Activated CD4-positive, alpha-beta T cell treated with anti-CD3 and anti-CD28 coated beads, Interleukin-2, amount 50 U/mL, for 4 hours (primary cell): Measurements from ENCODE around the gene MTHFSD.

Experiments
- DNase-seq, 2 experiments: peaks; one replicate each; pipeline ENCODE4 v3.0.0-alpha.2; 2020

MTHFSD gene

DNA sequence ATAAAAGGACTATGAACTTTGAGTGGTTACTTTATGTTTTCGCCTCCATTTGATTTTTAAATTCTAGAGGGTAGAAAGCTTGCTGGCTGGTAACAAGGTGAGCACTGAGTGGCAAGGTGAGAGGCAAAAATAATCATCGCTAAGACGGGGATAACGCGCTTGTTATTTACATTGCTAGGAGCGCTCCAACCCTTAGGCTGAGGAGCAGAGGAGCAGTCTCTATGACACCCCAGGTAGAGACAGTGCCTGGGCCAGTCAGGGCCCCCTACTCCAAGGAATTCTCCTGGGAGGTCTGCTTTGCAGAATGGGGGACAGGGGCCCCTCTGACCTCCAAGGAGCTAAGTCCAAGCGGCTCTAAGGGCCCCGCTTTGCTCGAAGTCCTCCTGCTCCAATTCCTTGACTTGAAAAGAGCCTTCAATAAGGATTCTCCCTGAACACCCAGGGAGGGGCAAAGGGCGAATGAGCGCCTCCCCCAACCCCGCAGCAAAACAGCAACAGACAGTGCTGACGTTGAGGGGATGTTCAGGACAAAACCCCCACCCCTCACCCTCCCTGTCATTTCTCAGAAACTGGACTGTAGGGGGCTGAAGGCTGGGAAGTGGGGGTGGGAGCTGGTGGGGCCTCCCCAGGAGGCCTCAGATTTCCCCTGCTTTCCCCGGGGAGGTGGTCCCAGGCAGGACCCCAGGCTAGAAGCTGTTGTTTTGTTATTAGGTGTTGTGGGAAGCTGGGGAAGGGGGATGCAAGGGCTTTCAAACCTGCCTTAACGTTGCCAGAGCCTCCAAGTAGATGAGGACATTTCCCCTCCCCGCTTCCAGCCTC lies 54.9 kb downstream of the MTHFSD start:
- DNase-seq = no peak

DNA sequence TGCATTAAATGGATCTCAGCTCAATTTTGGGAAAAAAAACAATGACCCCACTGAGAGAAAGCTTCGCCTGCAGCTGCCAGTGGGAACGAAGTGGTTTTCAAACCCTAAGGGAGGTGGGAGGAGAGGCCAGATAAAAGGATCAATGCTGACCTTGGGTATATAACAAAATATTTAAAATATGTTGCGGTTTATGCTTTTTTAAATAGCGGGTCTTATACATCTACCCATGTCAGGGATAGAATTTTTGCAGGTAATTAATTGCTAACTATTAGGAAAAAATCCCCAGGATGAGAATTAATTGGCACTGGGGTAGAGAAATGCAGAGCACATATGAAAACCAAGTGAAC lies 55.6 kb downstream of the MTHFSD start:
- DNase-seq = no peak

DNA sequence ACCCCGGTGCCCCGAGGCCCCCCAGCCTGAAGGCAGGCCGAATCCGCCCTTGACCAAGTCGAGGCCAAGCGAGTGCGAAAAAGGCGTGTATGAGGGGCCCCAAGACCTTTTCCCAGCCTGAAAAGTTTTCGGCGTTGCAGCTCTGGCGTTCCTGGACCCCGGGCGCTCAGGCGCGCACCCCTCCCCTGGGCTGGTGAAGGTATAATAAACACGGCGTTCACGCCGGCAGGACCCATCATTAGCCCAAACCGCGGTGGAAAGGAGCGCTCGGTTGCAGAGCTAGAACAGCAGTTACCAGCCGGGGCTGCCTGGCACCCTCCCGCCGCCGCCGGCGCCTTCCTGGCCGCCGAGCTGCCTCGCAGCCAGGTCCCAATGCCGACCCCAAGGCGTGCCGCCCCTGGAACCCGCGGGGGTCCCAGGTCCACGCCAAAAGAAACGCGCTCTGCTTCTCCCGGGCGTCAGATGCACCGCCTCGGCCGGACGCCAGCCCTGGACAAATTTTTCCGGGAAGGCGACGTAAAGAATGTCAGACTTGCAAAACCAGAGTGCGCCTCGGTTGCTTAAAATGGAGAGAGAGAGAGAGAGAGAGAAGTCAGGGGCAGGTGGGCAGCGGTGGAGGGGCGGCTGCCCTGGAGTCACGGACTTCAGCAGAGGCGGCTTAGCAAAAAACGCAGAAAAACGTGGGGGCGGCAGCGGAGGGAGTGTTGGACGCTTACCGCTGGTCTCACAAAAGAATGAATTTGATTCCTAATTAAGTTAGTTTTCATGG lies 56.2 kb downstream of the MTHFSD start:
- DNase-seq = no peak

DNA sequence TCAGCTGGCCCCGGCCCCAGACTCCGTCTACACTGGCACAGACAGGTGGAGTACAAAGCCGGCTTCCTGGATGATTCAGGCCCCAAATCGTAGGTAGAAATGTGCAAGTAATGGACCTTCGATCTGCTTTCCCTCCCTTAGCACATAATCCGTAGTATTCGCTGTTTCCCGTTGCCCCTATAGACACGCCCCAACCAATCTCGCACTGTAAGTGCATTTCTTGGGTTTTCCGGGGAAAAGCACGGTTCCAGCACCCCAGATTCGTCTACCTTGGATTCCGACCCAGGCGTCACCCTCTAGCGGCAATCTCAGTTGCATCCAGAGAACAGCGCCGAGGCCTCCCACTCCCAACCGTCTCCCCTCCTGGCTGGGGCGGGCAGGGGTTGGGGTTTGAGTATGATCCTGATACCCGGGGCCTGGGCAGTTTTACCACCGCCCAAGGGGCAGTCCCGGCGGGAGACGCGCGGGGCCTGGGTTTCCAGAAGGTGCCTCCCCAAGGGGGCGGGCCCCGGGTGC lies 56.8 kb downstream of the MTHFSD start:
- DNase-seq = no peak

DNA sequence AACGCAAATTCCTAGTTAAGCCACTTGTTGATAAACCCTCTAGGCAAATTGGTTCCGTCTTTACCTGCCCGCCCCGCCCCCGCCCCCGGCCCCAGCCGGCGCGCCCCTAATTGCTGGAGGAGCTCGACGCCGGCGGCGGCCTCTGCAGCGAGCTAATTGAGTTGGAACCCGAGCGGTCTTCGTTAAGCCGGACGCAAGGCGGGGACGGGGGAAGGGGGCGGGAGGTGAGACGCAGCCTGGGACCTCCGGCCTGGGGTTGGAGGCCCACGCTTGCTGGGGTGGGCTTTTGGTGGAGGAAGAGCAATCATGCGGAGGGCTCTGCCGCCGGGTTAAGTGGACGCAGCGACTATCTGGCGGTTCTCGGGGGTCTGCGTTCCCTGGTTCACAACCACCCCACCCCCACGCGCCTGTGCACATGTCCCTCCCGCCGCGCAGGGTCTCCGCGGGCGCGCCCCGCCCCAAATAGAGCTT lies 57.4 kb downstream of the MTHFSD start:
- no peak for DNase-seq

DNA sequence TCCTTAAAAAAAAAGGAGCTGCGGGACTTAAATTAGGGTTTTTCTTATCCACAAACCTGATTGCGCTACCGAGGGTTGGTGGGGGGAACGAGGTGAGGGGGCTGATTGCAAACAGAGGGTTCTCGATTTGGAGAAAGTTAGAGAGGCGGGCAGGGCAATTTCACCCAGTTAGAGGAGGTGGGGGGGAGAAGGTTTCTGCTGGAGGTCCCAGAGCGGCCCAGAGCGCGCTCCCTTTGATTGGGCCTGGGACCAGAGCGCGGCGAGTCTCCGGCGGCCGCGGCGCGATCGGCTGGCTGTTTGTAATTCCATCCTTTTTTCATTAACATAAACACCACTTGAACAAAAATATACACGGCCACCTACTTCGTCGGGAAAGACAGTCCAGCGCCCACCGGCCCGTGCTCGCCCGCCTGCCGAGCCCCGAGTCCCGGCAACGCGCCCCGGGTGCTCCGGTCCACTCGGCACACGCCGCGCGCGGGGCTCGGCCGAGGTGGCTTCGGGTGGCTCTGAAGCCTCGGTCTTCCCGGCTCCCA lies 58.0 kb downstream of the MTHFSD start:
- no peak for DNase-seq

DNA sequence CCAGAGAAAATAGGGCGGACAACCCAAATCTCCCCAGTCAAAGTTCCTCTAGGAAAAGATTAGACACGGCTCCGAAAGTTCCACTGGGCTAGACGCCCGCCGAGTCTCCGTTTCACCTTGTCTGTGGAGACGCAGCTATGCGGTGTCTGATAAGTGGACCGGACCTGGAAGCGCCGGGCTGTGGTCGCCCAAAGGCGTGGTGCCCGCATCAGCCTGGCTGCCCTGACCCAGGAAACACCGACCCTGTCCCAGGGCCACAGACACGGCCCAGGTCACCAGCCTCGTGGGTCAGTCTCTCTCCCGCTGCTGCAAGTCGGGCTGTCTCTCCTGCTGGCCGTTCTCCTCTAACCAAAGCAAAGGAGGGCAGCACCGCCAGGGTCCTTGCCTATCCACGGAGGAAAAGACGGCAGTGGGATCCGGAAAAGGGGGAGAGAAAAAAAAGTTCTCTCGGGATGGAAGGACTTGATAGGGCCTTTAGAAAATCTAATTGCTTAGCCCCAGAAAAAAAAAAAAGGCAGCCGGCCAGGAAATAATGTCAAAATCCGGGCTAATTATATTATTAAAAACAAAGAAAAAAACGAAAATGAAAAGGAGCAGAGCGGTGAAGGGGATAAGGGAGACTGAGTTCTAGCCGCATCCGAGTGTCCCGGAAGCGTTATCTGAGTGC lies 58.6 kb downstream of the MTHFSD start:
- no peak for DNase-seq

DNA sequence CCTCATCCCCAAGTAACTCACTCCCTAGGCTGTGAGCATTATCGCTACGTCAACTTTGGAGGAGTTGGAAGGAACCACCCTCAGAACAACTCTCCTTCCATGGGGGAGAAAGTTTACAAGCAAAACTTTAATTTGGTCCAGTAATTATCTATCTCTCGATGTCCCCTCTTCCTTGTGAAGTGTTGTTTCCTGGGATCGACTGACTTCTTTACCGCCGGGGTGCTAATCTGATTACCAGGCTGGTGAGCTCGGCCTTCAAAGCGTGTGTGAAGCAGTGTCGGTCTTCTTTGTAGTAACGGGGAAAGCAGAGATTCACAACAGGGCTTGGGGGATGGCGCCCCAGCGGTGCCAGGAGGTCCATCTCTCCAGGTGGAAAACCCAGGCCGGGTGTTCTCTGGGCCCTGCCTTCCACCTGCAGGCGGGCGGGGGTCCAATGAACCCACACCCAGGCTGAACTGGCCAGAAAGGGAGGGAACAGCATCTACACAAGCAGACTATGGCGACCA lies 59.2 kb downstream of the MTHFSD start:
- DNase-seq = no peak

DNA sequence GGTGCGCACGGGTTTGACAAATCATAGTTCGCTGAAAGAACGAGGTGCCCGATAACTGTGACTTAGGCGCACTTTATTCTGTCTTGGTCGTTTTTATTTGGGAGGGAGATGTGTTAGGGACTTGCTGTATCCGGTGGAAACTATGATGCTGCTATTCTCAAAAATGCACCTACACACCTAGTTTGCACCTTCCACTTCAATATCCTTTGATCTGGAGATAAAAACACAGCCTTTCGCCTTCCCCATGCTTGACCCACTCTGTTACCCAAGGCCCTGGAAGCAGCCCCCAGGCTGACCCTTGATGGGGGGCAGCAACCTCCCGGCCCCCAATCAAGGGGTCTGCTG lies 59.7 kb downstream of the MTHFSD start:
- DNase-seq = no peak

DNA sequence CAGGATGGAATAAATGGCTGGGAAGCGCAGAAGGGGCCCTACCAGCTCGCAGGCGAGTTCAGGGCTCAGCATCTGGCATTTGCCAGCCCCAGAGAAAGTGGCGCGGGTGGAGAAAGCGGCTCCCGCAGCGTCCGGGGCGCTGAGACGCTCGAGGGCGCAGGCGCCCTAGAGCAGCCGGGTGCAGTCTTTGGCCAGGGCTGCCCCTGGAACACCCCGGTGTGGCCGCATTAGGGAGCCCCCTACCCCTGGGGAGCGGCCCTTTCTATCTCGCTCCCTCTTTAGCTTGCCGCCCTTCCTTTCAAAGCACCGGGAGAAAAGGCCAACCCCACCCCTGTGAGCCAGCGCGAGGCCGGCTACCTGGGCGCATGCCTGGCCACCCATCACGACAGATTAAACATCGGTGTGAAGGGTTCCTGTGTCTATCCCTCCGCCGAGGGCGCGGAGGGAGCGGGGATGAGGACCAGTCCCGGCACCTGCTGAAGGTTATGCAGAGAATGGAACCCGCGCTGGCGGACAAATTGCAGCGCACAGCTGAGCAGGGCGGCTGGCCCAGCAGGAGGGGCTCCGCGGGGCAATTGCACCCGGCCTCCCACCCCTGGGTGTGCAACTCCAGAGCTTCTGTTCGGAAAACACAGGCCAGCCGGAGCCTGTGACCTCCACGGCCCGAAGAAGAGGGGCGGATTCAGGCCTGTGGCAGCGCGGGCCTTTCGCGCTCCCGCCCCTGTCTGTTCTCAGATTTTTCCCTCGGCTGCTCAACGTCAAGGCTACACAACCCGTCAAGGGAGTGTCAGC lies 60.3 kb downstream of the MTHFSD start:
- no peak for DNase-seq

DNA sequence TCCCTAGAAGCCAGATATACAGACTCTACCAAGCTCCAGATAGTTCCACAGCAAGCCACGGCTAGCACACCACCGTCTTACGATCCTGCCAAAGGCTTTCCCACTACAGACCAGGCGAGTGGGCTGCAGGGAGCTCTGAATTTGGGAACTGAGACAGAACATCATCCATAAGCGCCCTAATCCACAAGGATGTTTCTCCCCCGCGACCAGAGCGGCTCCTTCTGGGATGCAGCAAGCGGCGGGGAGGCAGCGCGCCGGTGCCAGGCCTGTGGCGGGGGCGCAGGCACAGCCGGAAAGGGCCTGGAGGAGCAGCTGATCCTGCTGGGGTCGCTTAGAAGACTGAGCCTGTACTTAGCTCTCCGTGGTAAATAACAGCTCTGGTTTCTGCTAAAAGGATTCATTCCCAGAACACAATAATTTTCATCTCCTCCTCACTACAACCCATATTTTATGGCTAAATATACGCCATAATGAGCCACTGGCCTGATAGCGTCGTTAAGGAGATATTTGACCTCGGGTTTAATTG lies 60.9 kb downstream of the MTHFSD start:
- no peak for DNase-seq

DNA sequence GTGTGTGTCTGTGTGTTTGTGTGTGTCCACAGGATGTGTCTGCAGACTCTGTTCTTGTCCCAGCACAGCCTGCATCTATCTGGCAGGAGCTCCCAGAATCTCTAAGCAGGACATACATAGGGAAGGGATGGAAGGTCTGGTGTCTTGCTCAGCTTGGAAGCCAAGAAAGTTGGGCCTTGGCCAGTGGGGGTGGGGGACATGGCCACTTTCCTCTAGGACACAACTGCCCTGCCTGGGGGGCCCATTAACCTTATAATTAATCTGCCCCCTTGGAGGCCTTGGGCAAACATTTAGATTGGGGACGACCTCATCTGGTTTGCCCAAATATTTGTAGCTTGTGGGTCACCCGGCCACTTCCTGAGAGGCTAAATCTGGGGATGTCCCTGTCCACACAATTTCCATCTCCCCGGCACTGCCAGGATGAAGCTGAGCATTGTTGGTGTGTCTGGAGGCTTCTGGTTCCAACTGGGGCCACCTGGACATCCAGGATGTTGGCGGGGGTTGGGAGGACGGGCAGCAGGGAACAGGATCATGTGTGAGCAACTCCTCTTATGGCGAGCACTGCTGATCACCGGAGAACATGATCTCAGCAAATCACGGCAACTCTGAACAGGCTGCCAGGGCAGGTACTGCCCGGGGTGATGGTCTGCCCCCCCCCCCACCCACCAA lies 61.9 kb downstream of the MTHFSD start:
- no peak for DNase-seq

DNA sequence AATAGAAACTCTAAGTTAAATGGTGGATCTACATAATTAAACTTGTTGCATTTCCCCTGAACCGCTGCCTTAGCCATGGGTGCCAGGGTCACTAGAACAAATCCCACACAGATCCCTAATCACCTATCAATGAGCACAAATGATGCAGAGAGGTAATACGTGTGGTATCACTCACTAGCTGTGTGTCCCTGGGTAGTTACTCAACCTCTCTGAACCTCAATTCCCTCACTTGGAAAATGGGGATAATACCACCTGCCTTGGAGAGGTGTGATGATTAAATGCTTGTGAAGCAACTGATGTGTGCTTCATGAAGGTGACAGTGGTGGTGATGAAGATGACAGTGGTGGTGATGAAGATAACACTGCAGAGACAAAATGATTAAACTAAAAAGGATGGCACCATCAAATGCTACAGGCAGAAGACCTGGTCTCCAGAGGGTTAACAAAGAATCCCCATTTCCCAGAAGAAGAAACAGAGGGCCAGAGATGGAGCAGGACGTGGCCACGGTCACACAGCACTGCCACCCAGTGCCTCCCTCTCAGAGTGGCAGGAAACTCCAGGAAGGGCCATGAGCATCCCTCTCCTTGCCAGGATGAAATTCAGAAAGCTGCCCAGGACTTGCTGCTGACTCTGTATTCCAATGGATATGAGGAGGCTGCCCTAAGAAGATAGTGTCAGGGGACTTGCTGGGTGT lies 62.6 kb downstream of the MTHFSD start:
- no peak for DNase-seq

DNA sequence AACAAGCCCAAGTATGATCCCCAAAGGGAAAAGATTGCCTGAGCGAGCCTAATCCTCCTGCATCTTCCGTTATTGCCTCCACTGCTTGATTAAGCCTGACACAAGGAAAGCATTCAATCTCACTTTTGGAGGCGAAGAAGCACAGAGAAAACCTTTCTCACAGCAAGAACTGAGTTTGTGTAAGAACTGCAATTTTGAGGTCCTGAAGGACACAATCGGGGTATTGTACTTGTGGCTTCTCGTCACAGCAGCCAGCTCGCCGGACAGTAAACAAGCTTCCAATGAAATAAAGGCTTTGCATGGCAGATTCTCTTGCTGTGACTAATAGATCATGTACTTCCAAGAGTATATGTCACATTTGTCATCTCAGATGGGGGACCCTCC lies 63.4 kb downstream of the MTHFSD start:
- DNase-seq = no peak

DNA sequence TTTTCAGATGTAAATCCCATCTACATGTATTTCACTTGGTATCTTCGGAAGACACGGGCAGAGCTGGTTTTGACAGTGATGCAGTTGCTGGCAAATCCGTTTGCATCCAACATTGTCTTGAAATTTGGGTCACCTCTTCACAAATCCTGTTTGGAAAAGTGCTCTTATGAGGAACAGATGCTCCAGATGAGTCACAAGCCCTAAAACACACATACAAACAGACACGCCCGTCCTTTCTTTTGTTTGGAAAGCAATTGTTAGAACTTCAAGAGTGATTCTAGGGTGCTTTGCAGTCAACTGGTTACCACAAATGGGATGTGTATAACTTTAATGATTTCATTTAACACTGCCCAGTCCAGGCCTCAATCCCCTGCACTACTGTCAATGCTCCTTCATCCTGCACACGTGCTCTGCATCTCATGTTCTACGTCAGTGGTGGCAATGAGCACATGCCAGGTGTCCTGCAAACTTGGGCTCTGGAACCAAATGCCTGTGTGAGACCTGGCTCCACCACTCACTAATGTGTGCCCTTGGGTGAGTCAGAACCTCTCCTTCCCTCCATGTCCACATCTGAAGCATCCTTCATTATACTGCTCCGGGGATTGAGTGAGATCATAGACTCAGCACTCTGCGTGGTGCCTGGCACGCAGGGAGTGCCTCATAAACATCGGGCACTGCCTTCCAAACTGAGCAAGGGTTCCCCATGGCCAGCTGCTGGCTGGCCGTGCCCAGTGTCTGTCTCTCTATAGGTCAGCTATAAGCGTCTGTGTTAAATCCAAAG lies 64.0 kb downstream of the MTHFSD start:
- DNase-seq = no peak

DNA sequence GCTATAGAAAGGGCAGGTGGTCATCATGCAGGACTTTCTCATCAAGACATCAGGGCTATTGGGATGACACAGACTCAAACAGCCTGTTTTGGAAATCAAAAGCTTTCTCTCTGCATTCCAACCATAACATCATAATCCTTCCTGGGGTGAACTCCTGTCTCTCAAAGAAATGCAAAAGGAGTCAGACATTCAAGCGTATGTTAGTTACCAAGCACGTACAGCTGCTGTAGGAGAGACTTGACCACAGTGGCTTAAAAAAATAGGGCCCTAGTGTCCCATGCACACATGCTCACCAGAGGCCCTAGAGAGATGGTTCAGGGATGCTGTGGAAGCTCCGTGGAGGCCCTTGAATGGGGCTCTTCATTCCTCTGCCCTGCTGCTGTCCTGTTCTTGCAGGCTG lies 69.3 kb downstream of the MTHFSD start:
- DNase-seq = no peak

DNA sequence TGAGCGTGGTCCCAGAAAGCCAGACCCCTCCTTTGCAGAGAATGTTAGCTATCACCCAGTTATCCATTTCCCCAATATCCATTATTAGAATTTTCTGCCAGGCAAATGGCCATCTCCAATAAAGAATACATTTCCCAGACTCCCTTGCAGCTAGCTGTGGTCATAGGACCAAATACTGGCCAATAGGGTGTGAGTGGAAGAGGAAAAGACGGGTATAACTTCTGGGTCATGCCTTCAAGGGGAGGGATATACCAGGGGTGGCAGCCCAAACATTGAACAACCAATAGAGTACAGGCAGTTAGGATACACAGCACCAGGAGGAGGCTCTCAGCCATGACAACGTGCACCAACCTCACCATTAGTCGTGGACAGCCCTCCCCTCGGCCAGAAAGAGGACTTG lies 70.8 kb downstream of the MTHFSD start:
- no peak for DNase-seq

DNA sequence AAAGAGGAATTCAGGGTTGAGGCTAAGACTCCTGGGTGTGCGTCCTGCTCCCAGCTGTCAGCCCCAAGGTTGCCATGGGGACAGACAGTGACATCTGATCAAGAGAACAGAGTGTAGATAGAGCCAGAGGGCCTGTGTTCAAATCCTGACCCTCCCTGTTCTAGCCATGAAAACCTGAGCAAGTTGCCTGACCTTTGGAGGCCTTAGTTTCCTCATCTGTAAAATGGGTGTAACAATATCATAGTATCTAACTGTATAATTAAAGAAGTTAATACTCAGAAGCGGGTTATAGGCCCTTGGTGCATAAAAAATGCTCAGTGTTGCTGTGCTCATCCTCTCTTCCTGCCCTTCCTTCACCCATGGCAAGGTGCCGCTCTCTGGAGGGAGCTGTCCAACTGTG lies 73.4 kb downstream of the MTHFSD start:
- DNase-seq = no peak

DNA sequence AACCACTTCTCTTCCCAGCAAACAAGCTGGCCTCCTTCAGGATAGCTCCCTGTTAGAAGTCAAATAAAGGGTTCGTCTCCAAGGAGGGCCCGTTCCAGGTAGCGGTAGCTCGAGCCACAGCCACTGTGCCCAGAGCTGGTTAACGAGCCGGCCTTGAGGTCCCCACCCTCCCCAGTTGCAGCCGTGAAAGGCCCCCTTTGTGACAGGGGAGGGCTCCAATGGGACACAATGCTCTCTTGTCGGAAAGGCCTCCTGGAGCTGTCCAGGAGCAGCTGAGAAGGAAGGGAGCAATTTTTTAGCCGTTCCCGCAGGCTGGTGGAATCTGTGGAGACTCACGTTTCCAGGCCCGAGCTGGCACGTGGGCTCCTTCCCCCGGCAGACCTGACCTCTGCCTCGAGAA lies 74.6 kb downstream of the MTHFSD start:
- DNase-seq = no peak
